Activated effector memory CD4-positive, alpha-beta T cell treated with Interleukin-2 at 50 U/mL for 16 hours (primary cell): Measurements from ENCODE around the gene IFIT1.
"Not testable (repeated sequence)": the region's sequence is repeated elsewhere in the genome, so short reads cannot be mapped to it uniquely, and the experiment has no call there.

Source experiments
- DNase-seq: peaks from one replicate; pipeline ENCODE4 v3.0.0-alpha.2; 2020

The IFIT1 gene

DNA sequence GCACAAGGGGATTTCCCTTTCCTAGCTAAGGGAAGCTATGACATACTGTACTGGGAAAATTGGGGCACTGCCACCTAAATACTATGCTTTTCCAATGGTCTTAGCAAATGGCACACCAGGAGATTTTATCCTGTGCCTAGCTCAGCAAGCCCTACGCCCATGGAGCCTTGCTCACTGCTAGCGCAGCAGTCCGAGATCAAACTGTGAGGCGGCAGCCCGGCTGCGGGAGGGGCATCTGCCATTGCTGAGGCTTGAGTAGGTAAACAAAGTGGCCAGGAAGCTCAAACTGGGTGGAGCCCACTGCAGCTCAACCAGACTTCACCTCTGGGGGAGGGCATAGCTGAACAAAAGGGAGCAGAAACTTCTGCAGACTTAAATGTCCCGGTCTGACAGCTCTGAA lies 52.4 kb downstream of the IFIT1 start:
- DNase-seq = not testable (repeated sequence)

- DNase-seq = no peak
These were observed 58.5 kb downstream of the IFIT1 start for GRCh38 chr10:89450901-89451300.

- DNase-seq = no peak
These were observed 59.8 kb downstream of the IFIT1 start for GRCh38 chr10:89452193-89452592.

GRCh38 chr10:89454561-89455347 lies 62.3 kb downstream of the IFIT1 start:
- DNase-seq = no peak
